SW480 (cell line): ENCODE measurements around the gene FLNB.

Source experiments
- DNase-seq: peaks from one replicate; pipeline ENCODE4 v3.0.0-alpha.2; 2016; ENCODE audit warnings: low spot score

Gene FLNB

GRCh38 chr3:58008141-58009025 lies at the start of gene FLNB:
Gene FLNB, plus strand, starts transcription at chr3:58008422. Its CDS starts 143 bp downstream, at chr3:58008565.
- DNase-seq, result peak; percentile 61

- peak; percentile 76 for DNase-seq
These were observed 49.4 kb upstream of the FLNB start for GRCh38 chr3:57958642-57959422.

GRCh38 chr3:57959423-57960173 lies 48.6 kb upstream of the FLNB start:
- DNase-seq, result peak; percentile 87

GRCh38 chr3:57960174-57960505 lies 48.1 kb upstream of the FLNB start:
- no peak for DNase-seq

GRCh38 chr3:57961177-57961827 lies 46.9 kb upstream of the FLNB start:
- DNase-seq, result no peak

- peak; percentile 68 for DNase-seq
These were observed 46.3 kb upstream of the FLNB start for GRCh38 chr3:57961828-57962447.

GRCh38 chr3:57962448-57962834 lies 45.8 kb upstream of the FLNB start:
- DNase-seq, result no peak

GRCh38 chr3:57963811-57964346 lies 44.3 kb upstream of the FLNB start:
- DNase-seq, result no peak

- DNase-seq, result no peak
These were observed 41.4 kb upstream of the FLNB start for GRCh38 chr3:57966829-57967228.

- DNase-seq, result peak; percentile 60
These were observed 40.6 kb upstream of the FLNB start for GRCh38 chr3:57967590-57967989.

GRCh38 chr3:57968501-57968900 lies 39.7 kb upstream of the FLNB start:
- no peak for DNase-seq

- peak; percentile 59 for DNase-seq
These were observed 36.2 kb upstream of the FLNB start for GRCh38 chr3:57971975-57972374.

GRCh38 chr3:57972531-57973111 lies 35.6 kb upstream of the FLNB start:
- DNase-seq, result peak; percentile 74

- no peak for DNase-seq
These were observed 34.3 kb upstream of the FLNB start for GRCh38 chr3:57973715-57974477.

GRCh38 chr3:57974796-57975388 lies 33.3 kb upstream of the FLNB start:
- DNase-seq, result peak; percentile 97

- DNase-seq, result peak; percentile 91
These were observed 30.4 kb upstream of the FLNB start for GRCh38 chr3:57977818-57978235.

GRCh38 chr3:57978316-57978715 lies 29.9 kb upstream of the FLNB start:
- peak; percentile 60 for DNase-seq

GRCh38 chr3:57980416-57980815 lies 27.8 kb upstream of the FLNB start:
- DNase-seq, result no peak

- DNase-seq, result peak; percentile 56
These were observed 26.6 kb upstream of the FLNB start for GRCh38 chr3:57981483-57982087.
